Fibroblast of the aortic adventitia (primary cell): ENCODE results near the gene SH3RF3. TPM values are rescaled to one million over a fixed set of nuclear protein-coding genes. Genes with fewer than 3 reads are reported as not detected.

ENCODE experiments used
- DNase-seq: peaks from one replicate; pipeline ENCODE4 v3.0.0-alpha.2; 2010; ENCODE audit warnings: low read depth
- H3K4me3 ChIP-seq: 2 replicates; pipeline ENCODE4 v1.5.1; 2011; ENCODE audit warnings: low read depth, mild to moderate bottlenecking, control low read depth, low read length, moderate library complexity
- total RNA-seq: library from RNA; depleted of rRNA; stranded (reverse); fragments of >200 nt; gene quantifications from 2 replicates; pipeline ENCODE4 v1.2.3, GENCODE V29; 2012; ENCODE audit warnings: low replicate concordance
- TF ChIP-seq, protein P1 (sequence below): IDR thresholded peaks from 2 replicates; pipeline ENCODE4 v1.5.1; 2011; ENCODE audit warnings: mild to moderate bottlenecking, low read length, control low read depth, inconsistent platforms; ENCODE audit not compliant: insufficient read depth

Gene SH3RF3
- total RNA-seq, 1 donor = 8.4 TPM

DNA sequence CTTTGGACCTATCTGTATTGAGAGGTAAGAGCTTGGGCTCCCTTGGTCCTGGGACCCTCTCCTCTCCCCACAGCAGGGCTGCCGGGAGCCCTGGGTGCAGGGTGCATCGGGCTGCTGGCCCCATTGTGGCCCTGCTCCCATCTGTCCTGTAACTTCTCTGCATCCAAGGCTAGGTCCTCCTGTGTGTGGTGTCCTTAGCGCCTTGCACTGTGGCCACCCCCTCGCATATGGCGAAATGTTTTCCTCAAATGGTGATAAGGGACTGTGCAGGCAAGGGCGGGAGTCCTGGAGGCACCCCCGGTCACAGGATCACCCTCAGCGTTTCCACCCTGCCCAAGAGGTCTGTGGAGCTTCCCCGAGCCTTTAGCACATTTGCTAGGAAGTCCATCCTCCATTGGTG, 208.2 kb downstream of the SH3RF3 start:
- TF ChIP-seq, protein P1, sequence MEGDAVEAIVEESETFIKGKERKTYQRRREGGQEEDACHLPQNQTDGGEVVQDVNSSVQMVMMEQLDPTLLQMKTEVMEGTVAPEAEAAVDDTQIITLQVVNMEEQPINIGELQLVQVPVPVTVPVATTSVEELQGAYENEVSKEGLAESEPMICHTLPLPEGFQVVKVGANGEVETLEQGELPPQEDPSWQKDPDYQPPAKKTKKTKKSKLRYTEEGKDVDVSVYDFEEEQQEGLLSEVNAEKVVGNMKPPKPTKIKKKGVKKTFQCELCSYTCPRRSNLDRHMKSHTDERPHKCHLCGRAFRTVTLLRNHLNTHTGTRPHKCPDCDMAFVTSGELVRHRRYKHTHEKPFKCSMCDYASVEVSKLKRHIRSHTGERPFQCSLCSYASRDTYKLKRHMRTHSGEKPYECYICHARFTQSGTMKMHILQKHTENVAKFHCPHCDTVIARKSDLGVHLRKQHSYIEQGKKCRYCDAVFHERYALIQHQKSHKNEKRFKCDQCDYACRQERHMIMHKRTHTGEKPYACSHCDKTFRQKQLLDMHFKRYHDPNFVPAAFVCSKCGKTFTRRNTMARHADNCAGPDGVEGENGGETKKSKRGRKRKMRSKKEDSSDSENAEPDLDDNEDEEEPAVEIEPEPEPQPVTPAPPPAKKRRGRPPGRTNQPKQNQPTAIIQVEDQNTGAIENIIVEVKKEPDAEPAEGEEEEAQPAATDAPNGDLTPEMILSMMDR = no peak
- no peak for DNase-seq
- no peak overlapping the region for H3K4me3 ChIP-seq

GRCh38 chr2:109339519-109339966, 210.5 kb downstream of the SH3RF3 start:
- TF ChIP-seq, protein P1 = no peak
- no peak overlapping the region for H3K4me3 ChIP-seq
- DNase-seq = peak; percentile 81

DNA sequence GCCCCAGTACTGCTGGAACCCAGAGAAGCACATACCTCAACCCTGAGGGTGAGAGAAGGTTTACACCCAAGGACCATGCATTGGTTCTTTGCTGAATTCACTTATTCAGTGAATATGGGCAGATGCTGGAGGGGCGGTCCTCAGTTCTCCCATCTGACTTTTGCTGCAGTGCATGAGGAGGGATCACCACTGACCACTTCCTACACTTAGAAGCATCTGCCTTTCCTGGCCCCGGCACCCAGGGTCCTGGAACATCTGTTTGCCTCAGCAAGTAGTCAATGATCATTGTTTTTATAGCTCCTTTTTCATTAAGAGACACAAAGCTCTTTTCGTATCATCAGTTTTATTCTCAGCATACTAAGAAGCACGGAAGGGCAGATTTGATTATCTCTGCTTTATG, 211.4 kb downstream of the SH3RF3 start:
- DNase-seq = no peak
- TF ChIP-seq, protein P1 = no peak
- H3K4me3 ChIP-seq = no peak overlapping the region

DNA sequence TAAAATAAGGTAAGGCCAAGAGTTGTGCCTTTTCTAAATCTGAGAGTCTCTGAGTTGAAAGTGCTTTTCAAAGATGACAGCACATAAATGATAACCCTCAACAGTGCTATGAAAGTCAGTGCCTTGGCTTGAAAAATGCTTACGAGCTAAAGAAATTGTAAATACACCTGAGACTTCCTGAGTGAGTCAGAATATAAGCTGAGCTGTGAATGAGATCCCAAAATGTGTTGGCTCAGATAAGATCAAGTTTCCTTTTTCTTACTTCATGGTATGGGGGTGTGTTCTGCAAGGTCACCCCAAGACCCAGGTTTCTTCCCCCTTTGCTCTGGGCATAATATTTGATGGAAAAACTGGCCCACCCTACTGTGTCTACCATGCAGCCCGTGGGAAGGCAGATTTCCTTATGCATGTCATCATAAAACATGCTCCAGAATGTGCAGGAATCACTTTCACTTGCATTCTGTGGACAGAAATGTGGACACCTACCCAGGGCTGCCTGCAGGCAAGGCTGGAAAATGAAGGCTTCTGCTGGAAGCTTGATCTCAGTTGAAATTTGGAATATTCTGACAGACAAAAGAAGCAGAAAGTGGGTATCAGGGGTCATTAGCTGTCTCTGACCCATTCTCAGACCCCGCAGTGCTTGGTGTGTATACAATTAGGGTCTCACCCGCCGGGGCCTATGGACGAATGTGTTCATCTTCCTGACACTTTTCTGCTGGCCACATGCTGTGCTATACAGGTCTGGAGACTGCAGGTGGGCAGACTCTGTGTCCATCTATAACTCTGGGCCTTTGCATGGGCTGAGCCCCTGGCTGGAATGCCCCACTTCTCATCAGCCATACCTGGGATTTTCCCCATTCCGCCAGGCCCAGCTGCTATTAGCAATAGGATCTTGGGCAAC, 212.6 kb downstream of the SH3RF3 start:
- TF ChIP-seq, protein P1 = no peak
- no peak for DNase-seq
- no peak overlapping the region for H3K4me3 ChIP-seq

- peak; percentile 27 for DNase-seq
- no peak overlapping the region for H3K4me3 ChIP-seq
- TF ChIP-seq, protein P1 = no peak
These were observed 213.3 kb downstream of the SH3RF3 start for GRCh38 chr2:109342256-109342850.

GRCh38 chr2:109342930-109343329, 213.9 kb downstream of the SH3RF3 start:
- TF ChIP-seq, protein P1 = no peak
- no peak for DNase-seq
- no peak overlapping the region for H3K4me3 ChIP-seq
